D721Med (cell line): Measurements from ENCODE around the gene TRAPPC3L.

ENCODE experiments used
- DNase-seq: peaks from one replicate; pipeline ENCODE4 v3.0.0; 2011; ENCODE audit warnings: low spot score; ENCODE audit not compliant: insufficient read length
- FAIRE-seq: peaks from 2 replicates; lab custom pipeline; 2011; peaks lifted over from hg19 to GRCh38; lab: Jason Lieb, UNC
- CTCF ChIP-seq: IDR thresholded peaks from 2 replicates; pipeline ENCODE4 v1.5.1; 2012; ENCODE audit warnings: mild to moderate bottlenecking, control low read depth; ENCODE audit not compliant: insufficient read depth; ENCODE audit errors: missing control alignments

The TRAPPC3L gene

GRCh38 chr6:116531675-116532570, 13.6 kb downstream of the TRAPPC3L start:
- FAIRE-seq (peak; percentile 6), DNase-seq (no peak)
- TF ChIP-seq CTCF = peak; percentile 67

- no peak for FAIRE-seq
- TF ChIP-seq CTCF = no peak
- DNase-seq = no peak
Observed at GRCh38 chr6:116530436-116530835, 15.0 kb downstream of the TRAPPC3L start.

DNA sequence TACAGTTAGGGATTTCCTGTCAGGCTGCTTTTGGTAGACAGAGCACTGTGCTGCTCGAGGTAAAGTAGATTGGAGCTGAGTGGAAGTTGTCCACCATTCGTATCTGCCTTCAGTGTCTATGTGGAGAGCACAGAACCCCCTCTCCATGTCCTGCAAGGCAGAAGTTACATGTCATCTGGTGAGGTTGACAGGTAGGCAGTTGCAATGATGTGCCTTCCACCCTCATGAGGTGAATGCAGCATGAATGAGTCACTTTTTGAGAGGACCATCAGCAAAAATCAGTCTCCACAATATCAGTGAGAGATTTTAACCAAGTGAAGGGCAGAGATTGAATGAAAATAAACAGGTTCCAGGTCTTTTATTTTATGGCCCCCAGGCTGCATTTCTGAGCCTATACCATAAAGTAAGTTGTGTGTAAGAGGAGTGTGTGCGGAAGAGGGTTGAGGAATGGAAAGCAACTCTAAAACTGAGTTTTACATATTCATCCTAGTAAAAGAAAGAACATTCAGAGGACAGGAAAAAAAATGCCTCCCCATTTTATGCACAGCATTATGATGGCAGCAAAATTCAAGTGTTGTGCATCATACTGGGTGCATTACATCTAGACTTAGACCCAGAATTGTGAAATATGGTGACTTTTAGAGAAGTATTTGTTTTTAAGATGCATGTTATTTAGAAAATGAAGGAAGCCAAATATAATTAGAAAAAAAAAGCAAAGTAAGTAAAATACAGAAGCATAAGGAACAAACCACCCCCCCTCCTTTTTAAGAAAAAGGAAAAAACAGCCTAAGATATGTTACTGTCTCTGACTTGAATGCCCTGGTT, 15.8 kb downstream of the TRAPPC3L start:
- no peak for TF ChIP-seq CTCF
- no peak for DNase-seq
- no peak for FAIRE-seq

DNA sequence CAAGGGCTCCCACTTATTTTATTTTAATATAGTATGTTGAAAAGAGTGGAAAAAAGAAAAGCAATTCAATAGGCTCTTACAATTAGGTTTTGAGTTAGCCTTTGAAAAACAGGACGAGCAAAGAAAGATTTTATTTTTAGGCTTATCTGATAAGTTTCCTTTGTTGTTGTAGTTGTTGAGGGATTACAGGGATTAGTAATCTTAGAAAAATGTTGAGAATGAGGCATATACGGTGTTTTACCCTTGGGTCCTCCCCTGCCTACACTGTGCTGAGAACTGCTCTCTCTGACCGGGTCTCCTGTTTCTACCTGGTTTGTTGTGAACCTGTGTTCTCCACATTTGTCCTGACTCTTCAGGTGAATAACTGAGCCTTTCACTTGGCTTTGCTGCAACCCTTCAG, 16.7 kb downstream of the TRAPPC3L start:
- FAIRE-seq = no peak
- TF ChIP-seq CTCF = no peak
- DNase-seq = no peak

GRCh38 chr6:116528133-116528532, 17.4 kb downstream of the TRAPPC3L start:
- FAIRE-seq (no peak), DNase-seq (no peak)
- no peak for TF ChIP-seq CTCF

DNA sequence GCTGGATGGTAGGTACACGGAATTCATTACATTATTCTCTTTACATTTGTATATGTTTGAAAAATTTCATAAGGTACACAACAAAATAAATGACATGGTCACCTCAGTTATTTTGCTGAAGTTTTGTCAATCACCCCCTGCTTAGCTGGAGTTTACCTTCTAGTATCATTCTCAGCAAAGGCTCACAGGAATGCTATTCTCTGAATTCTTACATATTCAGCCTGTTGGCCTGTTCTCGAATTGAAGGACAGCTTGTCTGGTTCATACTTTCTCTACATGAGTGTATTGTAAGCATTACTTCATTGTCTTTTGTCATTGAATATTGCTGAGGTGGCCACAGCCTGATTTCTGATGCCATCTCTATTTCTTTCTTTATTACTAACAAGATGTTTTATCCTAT, 21.2 kb downstream of the TRAPPC3L start:
- no peak for TF ChIP-seq CTCF
- FAIRE-seq = no peak
- no peak for DNase-seq
